DND-41 (cell line): ENCODE data around the gene PHACTR3.

Experiments
- ATAC-seq: fragments of 200-7000 bp; cut with Tn5 transposase; 3 replicates; pipeline ENCODE4 v1.9.1; 2021; ENCODE audit warnings: low read depth; ENCODE audit not compliant: insufficient read depth
- DNase-seq: peaks from one replicate; pipeline ENCODE4 v3.0.0-alpha.2; 2020
- H2AFZ ChIP-seq: 2 replicates; pipeline ENCODE4 v1.6.0; 2012; ENCODE audit warnings: low read depth, low read length
- H3K27ac ChIP-seq: 2 replicates; pipeline ENCODE4 v1.5.1; 2012; ENCODE audit warnings: low read length, inconsistent platforms
- H3K27me3 ChIP-seq: fragments of 200-600 bp; sonication (generic); 2 replicates; pipeline ENCODE4 v1.6.0; 2012; ENCODE audit warnings: low read length, mild to moderate bottlenecking, inconsistent platforms; ENCODE audit not compliant: insufficient read depth, poor library complexity
- H3K36me3 ChIP-seq: 2 replicates; pipeline ENCODE4 v1.5.1; 2012; ENCODE audit warnings: low read length, inconsistent platforms; ENCODE audit not compliant: insufficient read depth
- H3K4me1 ChIP-seq: 2 replicates; pipeline ENCODE4 v1.5.1; 2012; ENCODE audit warnings: mild to moderate bottlenecking, low read length; ENCODE audit not compliant: insufficient read depth
- H3K4me2 ChIP-seq: 2 replicates; pipeline ENCODE4 v1.6.0; 2012; ENCODE audit warnings: mild to moderate bottlenecking, moderate library complexity, low read length, inconsistent platforms; ENCODE audit not compliant: insufficient read depth
- H3K4me3 ChIP-seq, 2 experiments: fragments of 200-600 bp in 1 of 2; shearing (Covaris generic) in 1 of 2; 2 replicates each; pipeline ENCODE4 v1.5.1; 2012 to 2016; ENCODE audit warnings: inconsistent platforms in 2 of 2, low read length in 2 of 2, mild to moderate bottlenecking in 2 of 2, low read depth in 1 of 2, moderate library complexity in 1 of 2
- H3K79me2 ChIP-seq: 2 replicates; pipeline ENCODE4 v1.6.0; 2012; ENCODE audit warnings: low read length, inconsistent platforms; ENCODE audit not compliant: insufficient read depth
- H3K9ac ChIP-seq: 2 replicates; pipeline ENCODE4 v1.6.0; 2012; ENCODE audit warnings: low read depth, mild to moderate bottlenecking, inconsistent platforms, low read length, moderate library complexity
- H3K9me3 ChIP-seq: 2 replicates; pipeline ENCODE4 v1.5.1; 2012; ENCODE audit warnings: low read length, moderate library complexity, mild to moderate bottlenecking, inconsistent platforms; ENCODE audit not compliant: insufficient read depth, severe bottlenecking
- H4K20me1 ChIP-seq: 2 replicates; pipeline ENCODE4 v1.6.0; 2012; ENCODE audit warnings: low read length; ENCODE audit not compliant: insufficient read depth
- EZH2 ChIP-seq: IDR thresholded peaks from 3 replicates; pipeline ENCODE4 v1.6.1; 2012; ENCODE audit warnings: borderline replicate concordance, low read depth, mild to moderate bottlenecking, moderate library complexity, low read length, inconsistent platforms; ENCODE audit not compliant: severe bottlenecking
- TF ChIP-seq, protein P1 (sequence below): IDR thresholded peaks from 2 replicates; pipeline ENCODE4 v1.5.1; 2012; ENCODE audit warnings: borderline replicate concordance, low read length, moderate library complexity, mild to moderate bottlenecking; ENCODE audit not compliant: poor library complexity, severe bottlenecking; ENCODE audit errors: extremely low read depth

The PHACTR3 gene

DNA sequence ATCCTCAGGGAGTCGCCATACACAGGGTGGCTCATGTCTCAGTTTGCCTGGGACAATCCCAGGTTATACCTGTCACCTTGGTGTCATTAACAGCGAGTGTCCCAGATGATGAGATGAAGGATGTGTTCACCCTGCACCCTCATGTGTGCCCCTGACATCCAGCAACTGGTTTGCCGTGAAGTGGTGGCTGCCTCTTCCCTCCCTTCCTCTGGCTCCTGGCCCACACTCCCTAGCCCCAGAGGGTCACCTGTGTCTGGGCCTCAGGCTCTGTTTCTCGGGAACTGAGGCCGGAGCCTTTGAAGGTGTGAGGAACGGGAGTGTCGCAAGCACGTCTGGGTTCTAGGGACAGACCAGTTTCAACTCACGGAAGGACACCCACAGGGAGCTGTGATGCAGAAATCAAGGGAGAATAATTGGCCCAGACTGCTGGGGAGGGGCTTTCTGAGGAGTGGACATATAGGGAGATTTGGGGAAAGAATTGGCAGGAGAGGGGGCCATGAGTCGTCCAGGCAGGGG lies 35.8 kb upstream of the PHACTR3 start:
- ATAC-seq (no peak), DNase-seq (no peak)
- Histone ChIP-seq H3K4me3 (no peak overlapping the region), H3K27ac (no peak overlapping the region), H3K9ac (no peak overlapping the region), H3K4me1 (peaks cover 11% of the 10 kb centered on the region), H3K27me3 (no peaks in the 10 kb centered on the region), H3K79me2 (no peaks in the 10 kb centered on the region), H4K20me1 (peaks cover 4% of the 10 kb centered on the region; the same call in 1 of the 2 replicates), H3K4me2 (no peak overlapping the region), H2AFZ (no peak overlapping the region), H3K9me3 (no peaks in the 10 kb centered on the region), H3K36me3 (no peaks in the 10 kb centered on the region)
- no peak for TF ChIP-seq EZH2
- TF ChIP-seq, protein P1, sequence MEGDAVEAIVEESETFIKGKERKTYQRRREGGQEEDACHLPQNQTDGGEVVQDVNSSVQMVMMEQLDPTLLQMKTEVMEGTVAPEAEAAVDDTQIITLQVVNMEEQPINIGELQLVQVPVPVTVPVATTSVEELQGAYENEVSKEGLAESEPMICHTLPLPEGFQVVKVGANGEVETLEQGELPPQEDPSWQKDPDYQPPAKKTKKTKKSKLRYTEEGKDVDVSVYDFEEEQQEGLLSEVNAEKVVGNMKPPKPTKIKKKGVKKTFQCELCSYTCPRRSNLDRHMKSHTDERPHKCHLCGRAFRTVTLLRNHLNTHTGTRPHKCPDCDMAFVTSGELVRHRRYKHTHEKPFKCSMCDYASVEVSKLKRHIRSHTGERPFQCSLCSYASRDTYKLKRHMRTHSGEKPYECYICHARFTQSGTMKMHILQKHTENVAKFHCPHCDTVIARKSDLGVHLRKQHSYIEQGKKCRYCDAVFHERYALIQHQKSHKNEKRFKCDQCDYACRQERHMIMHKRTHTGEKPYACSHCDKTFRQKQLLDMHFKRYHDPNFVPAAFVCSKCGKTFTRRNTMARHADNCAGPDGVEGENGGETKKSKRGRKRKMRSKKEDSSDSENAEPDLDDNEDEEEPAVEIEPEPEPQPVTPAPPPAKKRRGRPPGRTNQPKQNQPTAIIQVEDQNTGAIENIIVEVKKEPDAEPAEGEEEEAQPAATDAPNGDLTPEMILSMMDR, result no peak

DNA sequence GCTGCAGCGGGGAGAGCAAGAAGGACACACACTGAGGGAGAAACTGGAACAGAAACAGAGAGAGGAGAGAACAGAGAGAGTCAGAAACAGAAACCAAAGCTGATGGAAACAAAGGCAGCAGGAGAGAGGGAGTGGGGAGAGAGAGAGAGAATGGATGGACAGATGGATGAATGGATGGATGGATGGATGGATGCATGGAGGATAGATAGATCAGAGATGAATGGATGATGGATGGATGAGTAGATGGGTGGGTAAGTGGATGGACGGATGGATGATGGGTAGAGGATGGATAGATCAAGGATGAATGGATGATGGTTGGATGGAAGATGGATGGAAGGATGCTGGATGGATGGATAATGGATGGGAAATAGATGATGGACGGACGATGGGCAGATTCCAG lies 35.0 kb upstream of the PHACTR3 start:
- TF ChIP-seq, protein P1, result no peak
- TF ChIP-seq EZH2, result no peak
- H3K9me3 ChIP-seq, result no peaks in the 10 kb centered on the region
- DNase-seq (no peak), ATAC-seq (no peak)
- H3K36me3 ChIP-seq, result no peaks in the 10 kb centered on the region
- H3K27me3 ChIP-seq, result no peaks in the 10 kb centered on the region
- H4K20me1 ChIP-seq, result peaks cover 4% of the 10 kb centered on the region; the same call in 1 of the 2 replicates
- peaks cover 11% of the 10 kb centered on the region for H3K4me1 ChIP-seq
- no peak overlapping the region for H3K4me2 ChIP-seq
- H3K27ac ChIP-seq, result no peak overlapping the region
- H3K9ac ChIP-seq, result no peak overlapping the region
- H2AFZ ChIP-seq, result no peak overlapping the region
- no peak overlapping the region for H3K4me3 ChIP-seq
- no peaks in the 10 kb centered on the region for H3K79me2 ChIP-seq

DNA sequence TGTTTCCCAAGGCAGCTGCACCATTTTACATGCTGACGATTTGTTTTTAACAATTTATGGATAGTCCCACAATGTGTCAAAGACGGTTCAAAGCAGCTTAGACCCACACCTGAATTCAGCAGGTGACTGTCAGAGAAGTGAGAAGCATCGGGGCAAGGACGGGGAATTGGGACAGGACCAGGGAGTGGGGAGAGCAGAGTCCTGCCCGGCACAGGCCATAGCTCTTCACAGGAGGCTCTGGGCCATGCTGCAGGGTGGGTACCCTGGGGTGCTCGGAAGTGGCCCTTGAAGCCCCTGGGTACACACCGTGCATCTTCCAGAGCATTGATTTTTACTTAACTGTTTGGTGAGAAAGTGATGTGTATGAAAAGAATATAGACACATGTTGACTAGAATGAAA lies 33.2 kb upstream of the PHACTR3 start:
- DNase-seq, result no peak
- Histone ChIP-seq H2AFZ (no peak overlapping the region), H3K4me2 (no peak overlapping the region), H3K9me3 (no peaks in the 10 kb centered on the region), H3K27me3 (no peaks in the 10 kb centered on the region), H3K9ac (no peak overlapping the region), H3K4me1 (peaks cover 11% of the 10 kb centered on the region), H3K79me2 (no peaks in the 10 kb centered on the region), H3K4me3 (no peak overlapping the region), H3K27ac (no peak overlapping the region), H3K36me3 (no peaks in the 10 kb centered on the region), H4K20me1 (0 out of 2 replicates have a peak, but pooled peaks cover 4% of the 10 kb centered on the region)
- no peak for ATAC-seq
- TF ChIP-seq, protein P1, result no peak
- no peak for TF ChIP-seq EZH2
